ENCODE measurements around the gene CSNK2A3. TPM values are rescaled to one million over a fixed set of nuclear protein-coding genes. Genes with fewer than 3 reads are reported as not detected.

CSNK2A3 gene
- total and polyA plus RNA-seq, 9 of the 15 experiments (the other 6 are each of a cell fraction or from before 2014, with no cell fraction given), result 0.33 to 6.1 (median 1.8) TPM

DNA sequence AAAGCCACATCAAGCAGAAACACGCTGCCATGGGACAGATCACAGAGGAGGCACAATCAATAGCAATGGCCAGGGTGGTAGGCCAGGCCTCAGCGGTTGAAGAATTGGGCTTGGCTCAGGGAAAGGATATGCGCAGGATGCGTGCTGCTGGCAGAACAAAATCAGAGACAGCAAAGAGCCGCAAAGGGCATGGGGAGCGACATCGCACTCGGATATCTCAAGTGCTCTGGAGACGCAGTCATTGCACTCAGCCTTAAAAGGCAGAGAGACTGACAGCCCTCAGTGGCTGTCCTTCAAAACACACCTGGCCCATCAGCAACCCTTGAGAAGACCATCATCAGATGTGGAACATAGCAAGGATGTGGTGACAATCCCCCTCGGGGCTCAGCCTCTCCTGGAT, 50.5 kb downstream of the CSNK2A3 start:
- ATAC-seq, result no peak
- Histone ChIP-seq H4K20me1 (replicated peaks; ENCODE audit: control insufficient read depth, insufficient read depth, low read length) (no peaks in the 10 kb centered on the region), H3K4me2 (ENCODE audit: insufficient read depth, low read length) (no peak overlapping the region), H3K9me3 (replicated peaks; ENCODE audit: control insufficient read depth, insufficient read depth, low read depth, low read length) (no peaks in the 10 kb centered on the region), H3K36me3 (ENCODE audit: control insufficient read depth, insufficient read depth, low read length) (no peaks in the 10 kb centered on the region), H3K79me2 (ENCODE audit: control insufficient read depth, insufficient read depth, low read length) (no peaks in the 10 kb centered on the region), H3K27ac (ENCODE audit: extremely low read depth, low read depth, low read length) (no peak overlapping the region), H3K4me1 (replicated peaks in 1 of 2; ENCODE audit: control insufficient read depth in 2 of 2, insufficient read depth in 2 of 2, low read length in 2 of 2) (no peaks in the 10 kb centered on the region), H3K27me3 (ENCODE audit: control insufficient read depth in 2 of 2, insufficient read depth in 2 of 2, low read length in 2 of 2) (peaks cover 0 to 18% of the 10 kb centered on the region in 2 experiments; a peak in 2 of 5 replicates), H3K9me1 (ENCODE audit: control insufficient read depth, insufficient read depth, low read length) (no peaks in the 10 kb centered on the region), H3K4me3 (no peak overlapping the region), H2AFZ (ENCODE audit: low read depth, low read length) (no peak overlapping the region), H3K9ac (ENCODE audit: insufficient read depth in 1 of 2, low read depth in 2 of 2, low read length in 2 of 2) (no peak overlapping the region)
- BruUV-seq (replicated peaks), result no TSS peak
- TF ChIP-seq CBFA2T2 (conservative IDR thresholded peaks at IDR 0.05) (no peak), ZBTB8A (IDR thresholded peaks at IDR 0.05; ENCODE audit: partially characterized antibody) (no peak), SMC3 (conservative IDR thresholded peaks at IDR 0.05; ENCODE audit: insufficient read depth, low read depth, low read length) (no peak), ZNF184 (CRISPR knock-in tag; IDR thresholded peaks at IDR 0.05) (no peak), PPARD (CRISPR knock-in tag; IDR thresholded peaks at IDR 0.05) (no peak), TSC22D4 (tag; IDR thresholded peaks at IDR 0.05) (no peak), POLR2AphosphoS2 (IDR thresholded peaks at IDR 0.05; ENCODE audit: low read length) (no peak), PHF21A (IDR thresholded peaks at IDR 0.05; ENCODE audit: borderline replicate concordance, low read depth) (no peak), KAT8 (IDR thresholded peaks at IDR 0.05; ENCODE audit: low read depth) (no peak), CBX2 (IDR thresholded peaks at IDR 0.05; ENCODE audit: insufficient read depth, low read length, poor library complexity, severe bottlenecking) (no peak), GABPA (tag; conservative IDR thresholded peaks at IDR 0.05; ENCODE audit: low read depth) (no peak)
- TF ChIP-seq, protein P1, sequence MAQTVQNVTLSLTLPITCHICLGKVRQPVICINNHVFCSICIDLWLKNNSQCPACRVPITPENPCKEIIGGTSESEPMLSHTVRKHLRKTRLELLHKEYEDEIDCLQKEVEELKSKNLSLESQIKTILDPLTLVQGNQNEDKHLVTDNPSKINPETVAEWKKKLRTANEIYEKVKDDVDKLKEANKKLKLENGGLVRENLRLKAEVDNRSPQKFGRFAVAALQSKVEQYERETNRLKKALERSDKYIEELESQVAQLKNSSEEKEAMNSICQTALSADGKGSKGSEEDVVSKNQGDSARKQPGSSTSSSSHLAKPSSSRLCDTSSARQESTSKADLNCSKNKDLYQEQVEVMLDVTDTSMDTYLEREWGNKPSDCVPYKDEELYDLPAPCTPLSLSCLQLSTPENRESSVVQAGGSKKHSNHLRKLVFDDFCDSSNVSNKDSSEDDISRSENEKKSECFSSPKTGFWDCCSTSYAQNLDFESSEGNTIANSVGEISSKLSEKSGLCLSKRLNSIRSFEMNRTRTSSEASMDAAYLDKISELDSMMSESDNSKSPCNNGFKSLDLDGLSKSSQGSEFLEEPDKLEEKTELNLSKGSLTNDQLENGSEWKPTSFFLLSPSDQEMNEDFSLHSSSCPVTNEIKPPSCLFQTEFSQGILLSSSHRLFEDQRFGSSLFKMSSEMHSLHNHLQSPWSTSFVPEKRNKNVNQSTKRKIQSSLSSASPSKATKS (CRISPR knock-in tag; IDR thresholded peaks at IDR 0.05), result no peak
- TF ChIP-seq, protein P2, sequence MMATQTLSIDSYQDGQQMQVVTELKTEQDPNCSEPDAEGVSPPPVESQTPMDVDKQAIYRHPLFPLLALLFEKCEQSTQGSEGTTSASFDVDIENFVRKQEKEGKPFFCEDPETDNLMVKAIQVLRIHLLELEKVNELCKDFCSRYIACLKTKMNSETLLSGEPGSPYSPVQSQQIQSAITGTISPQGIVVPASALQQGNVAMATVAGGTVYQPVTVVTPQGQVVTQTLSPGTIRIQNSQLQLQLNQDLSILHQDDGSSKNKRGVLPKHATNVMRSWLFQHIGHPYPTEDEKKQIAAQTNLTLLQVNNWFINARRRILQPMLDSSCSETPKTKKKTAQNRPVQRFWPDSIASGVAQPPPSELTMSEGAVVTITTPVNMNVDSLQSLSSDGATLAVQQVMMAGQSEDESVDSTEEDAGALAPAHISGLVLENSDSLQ (IDR thresholded peaks at IDR 0.05), result no peak
- TF ChIP-seq, protein P3, sequence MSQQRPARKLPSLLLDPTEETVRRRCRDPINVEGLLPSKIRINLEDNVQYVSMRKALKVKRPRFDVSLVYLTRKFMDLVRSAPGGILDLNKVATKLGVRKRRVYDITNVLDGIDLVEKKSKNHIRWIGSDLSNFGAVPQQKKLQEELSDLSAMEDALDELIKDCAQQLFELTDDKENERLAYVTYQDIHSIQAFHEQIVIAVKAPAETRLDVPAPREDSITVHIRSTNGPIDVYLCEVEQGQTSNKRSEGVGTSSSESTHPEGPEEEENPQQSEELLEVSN (IDR thresholded peaks at IDR 0.05; ENCODE audit: borderline replicate concordance in 1 of 2, extremely low read depth in 1 of 2, insufficient read depth in 1 of 2, insufficient read length in 1 of 2, low read depth in 1 of 2, low read length in 1 of 2, poor library complexity in 1 of 2, severe bottlenecking in 1 of 2), result no peak
- TF ChIP-seq, protein P4, sequence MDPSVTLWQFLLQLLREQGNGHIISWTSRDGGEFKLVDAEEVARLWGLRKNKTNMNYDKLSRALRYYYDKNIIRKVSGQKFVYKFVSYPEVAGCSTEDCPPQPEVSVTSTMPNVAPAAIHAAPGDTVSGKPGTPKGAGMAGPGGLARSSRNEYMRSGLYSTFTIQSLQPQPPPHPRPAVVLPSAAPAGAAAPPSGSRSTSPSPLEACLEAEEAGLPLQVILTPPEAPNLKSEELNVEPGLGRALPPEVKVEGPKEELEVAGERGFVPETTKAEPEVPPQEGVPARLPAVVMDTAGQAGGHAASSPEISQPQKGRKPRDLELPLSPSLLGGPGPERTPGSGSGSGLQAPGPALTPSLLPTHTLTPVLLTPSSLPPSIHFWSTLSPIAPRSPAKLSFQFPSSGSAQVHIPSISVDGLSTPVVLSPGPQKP (CRISPR knock-in tag; IDR thresholded peaks at IDR 0.05), result no peak
- TF ChIP-seq, protein P5, sequence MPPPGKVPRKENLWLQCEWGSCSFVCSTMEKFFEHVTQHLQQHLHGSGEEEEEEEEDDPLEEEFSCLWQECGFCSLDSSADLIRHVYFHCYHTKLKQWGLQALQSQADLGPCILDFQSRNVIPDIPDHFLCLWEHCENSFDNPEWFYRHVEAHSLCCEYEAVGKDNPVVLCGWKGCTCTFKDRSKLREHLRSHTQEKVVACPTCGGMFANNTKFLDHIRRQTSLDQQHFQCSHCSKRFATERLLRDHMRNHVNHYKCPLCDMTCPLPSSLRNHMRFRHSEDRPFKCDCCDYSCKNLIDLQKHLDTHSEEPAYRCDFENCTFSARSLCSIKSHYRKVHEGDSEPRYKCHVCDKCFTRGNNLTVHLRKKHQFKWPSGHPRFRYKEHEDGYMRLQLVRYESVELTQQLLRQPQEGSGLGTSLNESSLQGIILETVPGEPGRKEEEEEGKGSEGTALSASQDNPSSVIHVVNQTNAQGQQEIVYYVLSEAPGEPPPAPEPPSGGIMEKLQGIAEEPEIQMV (tag; conservative IDR thresholded peaks at IDR 0.05; ENCODE audit: low read depth), result no peak
- no peak for DNase-seq (ENCODE audit: extremely low read depth in 1 of 4, low spot score in 3 of 4)
- in situ Hi-C loops (cut with MboI), result no loop called here
- no peak for FAIRE-seq
- ChIA-PET POLR2A (interaction anchor here (0.5 to 0.6 kb wide), 2 partner anchors 10 to 439 kb away, joined by 3 read pairs; no protein-coding TSS in a partner anchor), CTCF (ENCODE audit: low intra/inter-chr PET ratio) (no interaction called here)
- WGBS (ENCODE audit: insufficient coverage, low coverage, missing lambda C conversion rate), result 2% methylated on average over 10 of the region's 10 CpGs
- intact Hi-C loops (cut with micrococcal nuclease), result no loop called here

Measured in K562 (cell line).